Measurements from ENCODE around the gene IDI2.

Gene IDI2

GRCh38 chr10:976316-976715 lies 49.3 kb downstream of the IDI2 start:
- no peak for DNase-seq

DNA sequence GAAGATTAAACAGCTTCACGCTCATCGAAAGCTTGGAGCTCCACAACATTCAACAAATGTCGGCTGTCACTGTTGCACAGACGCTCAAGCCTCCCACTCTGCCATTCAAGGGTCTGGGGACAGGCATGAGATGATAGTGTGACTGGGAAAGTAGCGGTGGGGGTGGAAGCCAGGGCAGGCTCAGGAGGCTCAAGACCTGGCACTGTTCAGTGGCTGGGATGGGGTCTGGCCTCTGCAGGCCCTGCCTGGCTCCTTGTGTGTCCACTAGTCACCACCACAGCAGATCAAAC lies 50.9 kb downstream of the IDI2 start:
- DNase-seq = no peak

- no peak for DNase-seq
These were observed 51.4 kb downstream of the IDI2 start for GRCh38 chr10:974038-974784.

DNA sequence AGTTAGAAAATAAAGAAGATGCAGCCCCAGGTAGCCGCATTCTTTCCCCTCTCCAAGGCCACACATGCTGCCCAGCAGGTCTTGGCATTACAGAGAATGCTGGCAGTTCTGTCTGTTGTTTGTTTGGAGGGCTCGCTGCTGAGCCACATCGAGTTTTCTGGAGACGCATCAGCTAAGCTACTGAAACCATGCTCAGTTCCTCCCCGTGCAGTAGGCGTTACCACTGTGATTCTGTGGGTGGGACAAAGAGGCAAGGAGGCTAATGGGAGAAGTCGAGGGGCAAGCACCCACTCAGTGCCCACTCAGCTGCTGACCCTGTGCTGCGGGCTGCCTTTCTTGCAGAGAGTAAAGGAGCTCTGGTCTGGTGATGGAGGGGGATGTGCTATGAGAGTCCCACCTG lies 52.9 kb downstream of the IDI2 start:
- no peak for DNase-seq

GRCh38 chr10:971613-972012 lies 54.0 kb downstream of the IDI2 start:
- DNase-seq = no peak

DNA sequence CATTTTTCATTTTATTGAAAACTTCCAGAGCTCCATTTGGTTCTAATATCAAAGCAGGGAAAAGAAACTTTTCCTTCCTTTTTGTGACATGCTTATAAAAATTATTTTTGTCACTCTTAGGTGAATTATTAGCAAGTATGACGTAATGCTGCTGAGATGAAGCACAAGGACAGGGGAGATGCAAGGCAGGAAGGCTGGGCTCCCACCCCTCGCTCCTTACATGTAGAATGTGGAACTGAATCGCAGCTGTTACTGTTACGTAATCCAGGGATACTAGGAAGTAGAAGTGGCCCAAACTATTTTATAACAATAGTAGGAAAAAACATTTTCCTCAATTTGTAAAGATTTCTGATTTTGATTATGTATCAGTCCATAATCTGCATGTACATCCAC lies 54.5 kb downstream of the IDI2 start:
- DNase-seq = no peak

DNA sequence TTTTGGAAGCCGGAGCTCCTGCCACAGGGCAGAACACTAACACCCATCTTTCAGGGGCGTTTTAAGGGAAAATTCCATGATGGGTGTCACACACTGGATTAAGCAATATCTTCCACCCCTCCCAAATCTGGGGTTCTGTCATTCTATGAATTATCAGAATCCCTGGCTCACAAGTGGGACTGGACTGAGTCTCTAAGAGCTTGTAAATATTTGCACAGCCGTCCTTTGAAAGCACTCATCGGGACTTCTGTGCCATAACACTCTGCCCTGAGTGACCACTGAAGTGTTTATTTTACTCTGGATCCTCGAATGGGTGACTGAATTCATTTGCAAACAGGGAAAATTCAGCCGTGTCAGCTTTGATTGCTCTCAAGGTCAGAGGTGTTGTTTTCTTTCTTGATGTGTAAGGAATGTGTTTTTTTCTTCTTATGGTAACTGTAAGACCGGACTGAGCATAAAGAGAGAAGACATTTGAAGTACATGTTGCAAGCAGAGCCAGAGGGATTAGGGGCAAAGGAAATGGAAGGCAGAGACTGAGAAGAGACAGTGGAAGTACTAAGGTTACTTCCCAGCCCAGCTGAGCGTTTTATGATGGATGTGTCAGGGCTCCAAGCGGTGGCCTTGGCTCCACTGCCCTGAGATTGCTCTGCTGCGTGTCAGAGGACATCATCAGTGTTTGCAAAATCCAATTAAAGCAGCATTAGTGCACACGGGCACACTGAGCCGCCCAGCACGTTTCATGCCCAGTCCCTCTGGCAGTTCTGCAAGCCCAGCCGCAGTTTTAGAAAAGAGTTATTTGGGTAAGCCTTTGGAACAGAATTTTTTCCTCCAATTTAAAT lies 55.1 kb downstream of the IDI2 start:
- DNase-seq = no peak

- DNase-seq = no peak
These were observed 56.0 kb downstream of the IDI2 start for GRCh38 chr10:969473-970150.
